ENCODE results near the gene HDGFL1. TPM values are rescaled to one million over a fixed set of nuclear protein-coding genes. Genes with fewer than 3 reads are reported as not detected.
A peak's percentile ranks its signal among the peaks of the same experiment; 100 is the strongest.

Gene HDGFL1
- total RNA-seq, 1 donor from 2014 or later: not detected

GRCh38 chr6:22590423-22590822 lies 21.1 kb downstream of the HDGFL1 start:
- no peak for DNase-seq (ENCODE audit: low spot score)
- Mint-ChIP-seq H3K27me3 (ENCODE audit: insufficient read depth, low read depth) (no peaks in the 10 kb centered on the region), H3K36me3 (peaks cover under 1% of the 10 kb centered on the region), H3K4me1 (peaks cover 9% of the 10 kb centered on the region), H3K4me3 (no peak overlapping the region), H3K27ac (no peak overlapping the region), H3K9me3 (peaks cover 5% of the 10 kb centered on the region)
- H3F3A ChIP-seq (ENCODE audit: low read depth): no peaks in the 10 kb centered on the region
- no peak overlapping the region for H2AFZ ChIP-seq (replicated peaks)
- no peak overlapping the region for H3K4me2 ChIP-seq
- no peaks in the 10 kb centered on the region for H3K79me2 ChIP-seq (ENCODE audit: low read depth)
- H3K9ac ChIP-seq: no peak overlapping the region
- no peaks in the 10 kb centered on the region for H3K9me3 ChIP-seq (ENCODE audit: low read depth)
- no peaks in the 10 kb centered on the region for H4K20me1 ChIP-seq (ENCODE audit: low read depth)
- peaks cover 7% of the 10 kb centered on the region for H3K4me1 ChIP-seq
- H3K4me3 ChIP-seq: no peak overlapping the region
- H3K27me3 ChIP-seq: no peaks in the 10 kb centered on the region
- H3K27ac ChIP-seq: no peak overlapping the region
- TF ChIP-seq EZH2 (IDR thresholded peaks at IDR 0.05) (no peak), EZH2phosphoT487 (IDR thresholded peaks at IDR 0.05) (no peak)
- TF ChIP-seq, protein P1, sequence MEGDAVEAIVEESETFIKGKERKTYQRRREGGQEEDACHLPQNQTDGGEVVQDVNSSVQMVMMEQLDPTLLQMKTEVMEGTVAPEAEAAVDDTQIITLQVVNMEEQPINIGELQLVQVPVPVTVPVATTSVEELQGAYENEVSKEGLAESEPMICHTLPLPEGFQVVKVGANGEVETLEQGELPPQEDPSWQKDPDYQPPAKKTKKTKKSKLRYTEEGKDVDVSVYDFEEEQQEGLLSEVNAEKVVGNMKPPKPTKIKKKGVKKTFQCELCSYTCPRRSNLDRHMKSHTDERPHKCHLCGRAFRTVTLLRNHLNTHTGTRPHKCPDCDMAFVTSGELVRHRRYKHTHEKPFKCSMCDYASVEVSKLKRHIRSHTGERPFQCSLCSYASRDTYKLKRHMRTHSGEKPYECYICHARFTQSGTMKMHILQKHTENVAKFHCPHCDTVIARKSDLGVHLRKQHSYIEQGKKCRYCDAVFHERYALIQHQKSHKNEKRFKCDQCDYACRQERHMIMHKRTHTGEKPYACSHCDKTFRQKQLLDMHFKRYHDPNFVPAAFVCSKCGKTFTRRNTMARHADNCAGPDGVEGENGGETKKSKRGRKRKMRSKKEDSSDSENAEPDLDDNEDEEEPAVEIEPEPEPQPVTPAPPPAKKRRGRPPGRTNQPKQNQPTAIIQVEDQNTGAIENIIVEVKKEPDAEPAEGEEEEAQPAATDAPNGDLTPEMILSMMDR (IDR thresholded peaks at IDR 0.05): no peak
- H3K36me3 ChIP-seq: no peaks in the 10 kb centered on the region

- no peaks in the 10 kb centered on the region for H4K20me1 ChIP-seq (ENCODE audit: low read depth)
- H3K4me1 ChIP-seq: no peaks in the 10 kb centered on the region
- H3K4me1 Mint-ChIP-seq: peaks cover 7% of the 10 kb centered on the region
- H3K9me3 ChIP-seq (ENCODE audit: low read depth): no peaks in the 10 kb centered on the region
- H3K27me3 Mint-ChIP-seq (ENCODE audit: insufficient read depth, low read depth): no peaks in the 10 kb centered on the region
- peaks cover 3% of the 10 kb centered on the region for H3K9me3 Mint-ChIP-seq
- H3K27ac ChIP-seq: no peak overlapping the region
- no peaks in the 10 kb centered on the region for H3K79me2 ChIP-seq (ENCODE audit: low read depth)
- H3K36me3 ChIP-seq: no peaks in the 10 kb centered on the region
- no peak overlapping the region for H3K4me2 ChIP-seq
- no peak overlapping the region for H3K4me3 Mint-ChIP-seq
- no peak for DNase-seq (ENCODE audit: low spot score)
- no peaks in the 10 kb centered on the region for H3F3A ChIP-seq (ENCODE audit: low read depth)
- H3K27ac Mint-ChIP-seq: no peak overlapping the region
- no peak overlapping the region for H3K9ac ChIP-seq
- no peaks in the 10 kb centered on the region for H3K27me3 ChIP-seq
- H3K4me3 ChIP-seq: no peak overlapping the region
- H2AFZ ChIP-seq (replicated peaks): no peak overlapping the region
- TF ChIP-seq EZH2 (IDR thresholded peaks at IDR 0.05): no peak
- TF ChIP-seq, protein P1 (IDR thresholded peaks at IDR 0.05): no peak
- TF ChIP-seq EZH2phosphoT487 (IDR thresholded peaks at IDR 0.05): no peak
- H3K36me3 Mint-ChIP-seq: no peaks in the 10 kb centered on the region
These were observed 24.5 kb downstream of the HDGFL1 start for GRCh38 chr6:22593895-22594294.

DNA sequence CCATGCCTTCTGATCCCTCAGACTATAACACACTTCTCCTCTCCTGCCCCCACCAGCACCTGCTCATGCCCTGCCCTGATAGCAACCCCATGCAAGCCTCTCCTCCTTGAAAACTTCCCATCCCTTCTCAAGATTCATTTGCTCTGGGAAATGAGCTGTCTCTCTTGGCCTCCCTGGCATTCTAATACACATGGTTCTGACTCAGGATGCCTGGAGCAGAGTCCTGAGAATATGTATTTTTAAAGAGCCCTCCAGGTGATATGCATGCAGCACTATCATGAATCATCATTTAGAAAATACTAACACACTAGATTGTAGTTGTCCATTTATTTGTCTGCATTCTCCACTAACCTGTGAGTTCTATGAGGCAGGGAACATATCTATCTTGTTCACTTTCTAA lies 26.6 kb downstream of the HDGFL1 start:
- H3K27me3 Mint-ChIP-seq (ENCODE audit: insufficient read depth, low read depth): no peaks in the 10 kb centered on the region
- no peak overlapping the region for H3K4me3 ChIP-seq

More for the DNA sequence above, 26.6 kb downstream of the HDGFL1 start:
- H3K9ac ChIP-seq: no peak overlapping the region
- H3K4me3 Mint-ChIP-seq: no peak overlapping the region
- no peaks in the 10 kb centered on the region for H3K4me1 ChIP-seq
- peak overlapping the region; percentile 2 for H3K27ac Mint-ChIP-seq
- no peaks in the 10 kb centered on the region for H3F3A ChIP-seq (ENCODE audit: low read depth)
- no peak overlapping the region for H3K27ac ChIP-seq
- no peaks in the 10 kb centered on the region for H3K79me2 ChIP-seq (ENCODE audit: low read depth)
- no peak overlapping the region for H2AFZ ChIP-seq (replicated peaks)
- no peaks in the 10 kb centered on the region for H3K27me3 ChIP-seq
- no peaks in the 10 kb centered on the region for H3K36me3 ChIP-seq
- no peaks in the 10 kb centered on the region for H4K20me1 ChIP-seq (ENCODE audit: low read depth)
- no peaks in the 10 kb centered on the region for H3K9me3 ChIP-seq (ENCODE audit: low read depth)
- peaks cover 7% of the 10 kb centered on the region for H3K4me1 Mint-ChIP-seq
- no peaks in the 10 kb centered on the region for H3K36me3 Mint-ChIP-seq
- no peak for DNase-seq (ENCODE audit: low spot score)
- H3K9me3 Mint-ChIP-seq: peaks cover 8% of the 10 kb centered on the region
- no peak for TF ChIP-seq EZH2 (IDR thresholded peaks at IDR 0.05)
- TF ChIP-seq, protein P1 (IDR thresholded peaks at IDR 0.05): no peak
- no peak overlapping the region for H3K4me2 ChIP-seq

All from neural progenitor cell (in vitro differentiated cells).